Motor neuron (in vitro differentiated cells): Measurements from ENCODE around the gene ZNF689. TPM values are rescaled to one million over a fixed set of nuclear protein-coding genes. Genes with fewer than 3 reads are reported as not detected.
A peak's percentile ranks its signal among the peaks of the same experiment; 100 is the strongest.

Experiments
- ATAC-seq, 8 experiments: fragments of 200-7000 bp; cut with Tn5 transposase; replicated peaks in 6 of 8; 2 replicates each; pipeline ENCODE4 v1.8.0; 2021; ENCODE audit warnings: mild to moderate bottlenecking in 8 of 8, moderate library complexity in 8 of 8
- H3K27ac ChIP-seq, 2 donors: fragments of 250-450 bp; sonication (Bioruptor Pico); 2 replicates each; pipeline ENCODE4 v1.9.0; 2021; ENCODE audit warnings: antibody characterized with exemption in 2 of 2, mild to moderate bottlenecking in 2 of 2, moderate library complexity in 1 of 2
- H3K4me1 ChIP-seq, 2 donors: fragments of 250-450 bp; sonication (Bioruptor Pico); replicated peaks in 1 of 2; 2 replicates each; pipeline ENCODE4 v1.6.1; 2021; ENCODE audit warnings: antibody characterized with exemption in 2 of 2, mild to moderate bottlenecking in 2 of 2, moderate library complexity in 1 of 2
- H3K4me3 ChIP-seq, 5 donors: fragments of 250-450 bp; sonication (Bioruptor Pico); 2 replicates each; pipeline ENCODE4 v1.9.0; 2021; ENCODE audit warnings: antibody characterized with exemption in 5 of 5, mild to moderate bottlenecking in 5 of 5, moderate library complexity in 4 of 5
- WGBS, 10 experiments: fragments of 450-650 bp; shearing (Covaris generic); methylation state at CpG; one replicate each; pipeline ENCODE4 v1.0.0; 2022; 5-methylcytosine and 5-hydroxymethylcytosine counted together
- in situ Hi-C, 9 experiments: fragments of 400-800 bp; cut with MboI; loops; one replicate each; pipeline ENCODE4 v1.15.0; 2021; ENCODE audit warnings: low sequenced_read_pairs in 9 of 9, low pct_unique_long_range_greater_than_20kb in 2 of 9; ENCODE audit not compliant: unreplicated experiment in 9 of 9
- total RNA-seq, 8 experiments: library from RNA; unstranded; fragments of 300-600 nt; gene quantifications; 2 replicates each; pipeline versions ENCODE4 v1.2.3 to v1.2.4, GENCODE V29; 2022

Gene ZNF689
- total RNA-seq, 8 experiments from 2014 or later = 6.0 to 18.7 (median 10.1) TPM

DNA sequence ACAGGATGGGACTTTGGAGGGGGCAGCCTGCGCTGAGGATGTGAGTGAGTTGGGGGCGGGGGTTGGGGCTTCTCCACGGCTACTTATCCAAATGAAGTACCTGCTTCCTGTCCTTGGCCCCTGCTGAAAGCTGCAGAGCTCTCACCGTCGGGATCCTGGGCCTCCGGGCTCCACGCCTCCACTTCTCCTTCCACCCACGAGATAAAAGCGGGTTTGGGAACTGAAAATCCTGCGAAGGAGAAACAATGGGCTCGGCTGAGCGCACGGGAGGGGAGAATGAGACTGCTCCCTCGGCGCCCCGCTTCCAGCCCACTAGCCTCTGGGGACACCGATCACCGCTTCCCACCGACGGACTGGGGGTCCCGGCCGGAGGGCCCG, 25.2 kb downstream of the ZNF689 start:
- peak in 1 of 8 experiments; percentile 13 for ATAC-seq
- 0 to 11% (median 0%) methylated on average over 3 to 10 of the region's 23 CpGs; no CpG with 5 or more reads in 7 of the 10 experiments for WGBS, 10 experiments
- in situ Hi-C loops = no loop called here

DNA sequence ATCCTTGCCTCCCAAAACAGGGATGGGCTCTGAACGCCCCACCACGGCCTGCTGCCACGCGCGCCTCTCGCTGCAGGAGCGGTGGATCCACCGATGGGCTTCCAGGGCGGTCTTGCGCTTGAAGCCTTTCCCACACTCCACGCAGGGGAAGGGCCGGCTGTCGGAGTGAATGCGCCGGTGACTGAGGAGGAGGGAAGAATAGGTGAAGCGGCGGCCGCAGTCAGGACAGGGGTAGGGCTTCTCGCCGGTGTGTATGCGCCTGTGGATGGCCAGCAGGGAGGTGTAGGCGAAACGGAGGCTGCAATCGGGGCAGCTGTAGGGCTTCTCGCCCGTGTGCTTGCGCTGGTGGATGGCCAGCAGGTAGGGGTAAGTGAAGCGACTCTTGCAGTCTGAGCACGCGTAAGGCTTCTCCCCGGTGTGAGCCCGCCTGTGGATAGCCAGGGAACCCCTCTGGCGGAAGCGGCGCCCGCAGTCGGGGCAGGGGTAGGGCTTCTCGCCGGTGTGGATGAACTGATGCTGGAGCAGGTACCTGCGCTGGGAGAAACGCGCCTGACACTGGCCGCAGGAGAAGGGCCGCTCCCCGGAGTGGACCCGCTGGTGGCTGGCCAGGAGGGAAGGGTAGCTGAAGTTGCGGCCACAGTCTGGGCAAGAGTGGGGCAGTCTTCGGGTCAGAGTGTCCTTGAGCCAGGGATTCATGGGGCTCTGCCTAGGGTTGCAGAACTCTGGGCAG, 27.4 kb downstream of the ZNF689 start:
- Histone ChIP-seq H3K4me1 (peaks cover 7 to 14% of the 10 kb centered on the region in 2 donors), H3K4me3 (no peak overlapping the region), H3K27ac (no peak overlapping the region)
- WGBS, 10 experiments = 95 to 100% (median 99%) methylated on average over 4 to 13 of the region's 48 CpGs; no CpG with 5 or more reads in 4 of the 10 experiments
- in situ Hi-C loops = no loop called here
- no peak for ATAC-seq

More for the DNA sequence above, 25.2 kb downstream of the ZNF689 start:
- Histone ChIP-seq H3K4me1 (peaks cover 7 to 14% of the 10 kb centered on the region in 2 donors), H3K27ac (peak overlapping the region; percentile 78 to 87), H3K4me3 (peak overlapping the region; percentile 55 to 81 (median 71))

DNA sequence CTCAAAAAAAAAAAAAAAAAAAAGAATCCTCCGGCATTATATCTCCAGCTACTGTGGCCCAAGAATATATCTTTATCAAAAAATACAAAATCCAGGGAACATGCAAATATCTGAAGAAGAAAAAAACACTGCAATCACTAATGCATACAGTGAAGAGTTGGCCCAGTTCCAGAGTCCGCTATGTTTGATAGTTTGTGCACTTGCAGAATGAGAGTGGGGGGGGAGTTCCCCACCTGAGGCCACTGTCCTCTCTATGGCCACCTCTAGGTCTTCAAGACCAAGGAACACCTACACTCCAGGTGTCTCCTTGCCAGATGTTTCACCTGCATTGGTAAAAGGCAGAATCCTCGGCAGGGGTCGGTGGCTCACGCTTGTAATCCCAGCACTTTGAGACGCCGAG, 28.7 kb downstream of the ZNF689 start:
- Histone ChIP-seq H3K27ac (no peak overlapping the region), H3K4me1 (peaks cover 7 to 10% of the 10 kb centered on the region in 2 donors), H3K4me3 (no peak overlapping the region)
- in situ Hi-C loops = no loop called here
- WGBS, 10 experiments = 17 to 100% (median 100%) methylated on average over 1 to 5 of the region's 7 CpGs; no CpG with 5 or more reads in 2 of the 10 experiments
- no peak for ATAC-seq

DNA sequence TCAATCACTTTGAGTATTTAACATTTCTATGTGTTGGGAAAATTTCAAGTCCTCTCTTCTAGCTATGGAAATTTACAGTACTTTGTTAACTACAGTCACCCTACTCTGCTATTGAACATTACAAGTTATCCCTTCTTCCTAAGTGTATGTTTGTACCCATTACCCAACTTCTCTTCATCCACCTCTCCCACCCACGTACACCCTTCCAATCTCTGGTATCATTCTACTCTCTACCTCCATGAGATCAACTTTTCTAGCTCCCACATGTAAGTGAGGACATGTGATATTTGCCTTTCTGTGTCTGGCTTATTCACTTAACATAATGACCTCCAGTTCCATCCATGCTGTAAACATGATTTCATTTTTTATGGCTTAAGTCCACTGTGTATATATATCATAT, 35.5 kb downstream of the ZNF689 start:
- in situ Hi-C loops = no loop called here
- Histone ChIP-seq H3K27ac (no peak overlapping the region), H3K4me3 (no peak overlapping the region), H3K4me1 (peaks cover 9% of the 10 kb centered on the region in 2 donors)
- no peak for ATAC-seq
- 45 to 100% (median 80%) methylated on average over 1 of the region's 1 CpG; no CpG with 5 or more reads in 5 of the 10 experiments for WGBS, 10 experiments

DNA sequence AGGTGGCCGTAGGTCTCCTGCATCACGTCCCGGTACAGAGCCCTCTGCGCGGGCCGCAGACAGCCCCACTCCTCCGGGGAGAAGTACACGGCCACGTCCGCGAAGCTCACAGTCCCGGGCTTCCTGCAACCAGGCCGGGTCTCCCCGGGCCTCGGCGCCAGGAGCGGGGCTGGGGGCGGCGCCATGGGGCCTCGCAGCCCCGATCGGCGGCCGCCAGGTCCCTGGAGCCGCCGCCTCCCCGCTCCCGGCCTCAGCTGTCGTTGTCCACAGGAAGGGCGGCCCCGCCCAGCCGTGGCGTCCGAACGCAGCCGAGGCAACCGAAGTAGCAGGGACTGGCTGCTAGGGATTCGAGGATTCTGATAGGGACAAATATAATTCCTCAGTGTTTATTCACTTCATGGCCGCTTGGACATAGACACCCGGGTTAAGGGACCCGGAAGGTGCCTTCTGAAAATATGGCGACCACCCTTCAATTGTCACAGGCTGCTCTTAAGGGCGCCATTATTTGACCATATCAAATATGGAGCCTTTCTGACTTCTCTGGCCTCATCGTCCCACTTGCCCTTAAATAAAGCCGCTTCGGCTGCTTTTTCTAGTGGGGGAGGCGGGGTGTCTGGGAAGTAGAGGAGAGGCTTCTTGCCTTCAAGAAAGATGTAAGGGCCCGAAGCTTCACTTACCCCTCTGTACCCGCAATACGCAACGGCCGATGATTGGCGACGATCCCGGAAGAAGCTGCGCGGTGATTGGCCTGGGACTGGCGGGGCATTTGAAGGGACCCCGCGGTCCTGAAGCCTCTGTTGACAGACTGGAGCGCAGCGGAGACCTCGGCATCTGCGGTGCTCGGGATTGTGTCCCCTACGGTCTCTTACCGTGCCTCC, 38.5 kb downstream of the ZNF689 start, which contains the start of gene ZNF688:
ZNF688 (minus strand) TSS at position 270 of the 878 bp plus-strand sequence; CDS start at position 185, 85 bp downstream.
- Histone ChIP-seq H3K4me1 (peaks cover 16 to 26% of the 10 kb centered on the region in 2 donors), H3K4me3 (peak within 1 kb of the TSS; percentile 50 to 68 (median 60)), H3K27ac (peak within 1 kb of the TSS; percentile 96 to 97)
- peak; percentile 83 to 92 (median 86) for ATAC-seq
- in situ Hi-C loops = no loop called here
- WGBS, 10 experiments = 0 to 6% (median 0%) methylated on average over 7 to 24 of the region's 67 CpGs; no CpG with 5 or more reads in 3 of the 10 experiments

DNA sequence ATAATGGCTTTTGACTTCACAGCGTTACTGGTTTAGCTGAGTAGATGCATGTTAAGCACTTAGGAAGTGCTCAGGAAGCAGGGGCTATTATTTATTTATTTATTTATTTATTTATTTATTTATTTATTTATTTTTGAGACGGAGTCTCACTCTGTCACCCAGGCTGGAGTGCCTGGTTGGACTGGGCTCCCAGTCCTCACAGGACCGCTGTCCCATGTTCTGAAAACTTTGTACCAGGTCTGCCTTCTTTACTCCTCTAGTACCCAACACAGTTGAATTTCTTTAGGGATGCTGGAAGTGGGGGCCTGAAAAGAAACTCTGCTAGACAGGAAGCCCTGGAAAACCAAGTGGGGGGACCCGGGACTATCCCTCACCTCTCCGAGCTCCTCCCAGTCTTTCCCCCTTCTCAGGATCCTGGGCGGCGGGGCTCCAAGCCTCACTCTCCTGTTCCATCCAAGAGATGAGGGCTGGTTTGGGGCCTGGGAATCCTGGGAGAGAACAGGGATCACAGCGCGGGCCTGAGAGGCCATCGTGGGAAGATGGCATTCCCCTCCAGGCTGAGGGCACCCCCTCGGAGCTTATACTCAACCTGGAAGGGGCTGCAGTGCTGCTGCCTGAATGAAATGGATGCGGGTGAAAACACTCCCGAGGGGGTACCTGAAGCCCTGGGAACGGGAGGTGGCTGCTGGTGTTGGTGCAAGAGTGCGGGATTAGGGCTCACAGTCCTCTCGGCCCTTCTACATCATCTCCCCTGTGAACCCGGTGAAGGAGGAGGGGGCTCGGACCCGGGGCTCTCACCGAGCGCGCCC, 39.3 kb downstream of the ZNF689 start:
- peak overlapping the region; percentile 50 to 68 (median 60) for H3K4me3 ChIP-seq
- WGBS, 10 experiments = 15 to 80% (median 45%) methylated on average over 1 to 6 of the region's 22 CpGs; no CpG with 5 or more reads in 1 of the 10 experiments
- in situ Hi-C loops = no loop called here
- H3K27ac ChIP-seq = peak overlapping the region; percentile 96 to 97
- H3K4me1 ChIP-seq = peaks cover 16 to 26% of the 10 kb centered on the region in 2 donors
- peak in 6 of 8 experiments; percentile 0 to 1 (median 0) for ATAC-seq

DNA sequence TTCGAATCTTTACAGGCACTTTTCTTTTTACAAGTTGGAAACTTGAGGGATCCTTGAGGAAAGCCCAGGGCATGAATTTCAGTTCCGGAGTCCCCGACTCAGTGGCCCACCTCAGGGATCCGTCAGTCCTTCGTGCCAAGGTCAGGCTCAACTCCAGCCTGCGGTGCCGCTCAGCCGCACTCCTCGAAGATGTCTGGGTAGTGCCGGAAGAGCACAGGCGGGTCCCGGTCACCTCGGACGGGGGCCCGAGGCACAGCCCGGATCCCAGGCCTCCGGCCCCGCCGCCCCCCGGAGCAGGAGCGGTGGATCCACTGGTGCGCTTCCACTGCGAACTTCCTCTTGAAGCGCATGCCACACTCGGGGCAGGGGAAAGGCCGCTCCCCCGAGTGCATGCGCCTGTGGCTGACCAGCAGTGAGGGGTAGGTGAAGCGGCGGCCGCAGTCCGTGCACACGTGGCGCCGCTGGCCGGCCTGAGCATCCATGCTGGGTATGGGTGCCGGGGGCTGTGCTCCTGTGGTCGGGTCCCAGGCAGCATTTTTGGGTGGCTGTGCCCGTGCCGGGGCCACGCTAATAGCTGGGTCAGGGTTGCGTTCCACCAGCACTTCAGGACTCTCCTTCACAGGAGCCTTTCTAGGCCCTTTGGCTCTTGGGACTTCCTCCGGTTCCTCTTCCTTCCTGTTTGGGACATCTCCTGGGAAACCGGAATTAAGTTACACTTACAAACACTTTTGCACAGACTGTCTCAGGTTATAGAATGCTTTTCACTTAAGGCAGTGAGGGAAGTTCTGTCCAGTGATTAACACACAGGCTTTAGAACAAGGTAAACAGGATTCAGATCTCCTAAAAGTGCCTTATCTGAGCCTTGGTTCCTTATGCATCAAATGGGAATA, 40.2 kb downstream of the ZNF689 start:
- no peak for ATAC-seq
- WGBS, 10 experiments = 72 to 100% (median 90%) methylated on average over 1 to 17 of the region's 44 CpGs; no CpG with 5 or more reads in 3 of the 10 experiments
- Histone ChIP-seq H3K4me3 (peak overlapping the region in 3 of 5 donors; percentile 58 to 68 (median 60)), H3K27ac (peak overlapping the region; percentile 96 to 97), H3K4me1 (peaks cover 16 to 26% of the 10 kb centered on the region in 2 donors)
- in situ Hi-C loops = no loop called here

DNA sequence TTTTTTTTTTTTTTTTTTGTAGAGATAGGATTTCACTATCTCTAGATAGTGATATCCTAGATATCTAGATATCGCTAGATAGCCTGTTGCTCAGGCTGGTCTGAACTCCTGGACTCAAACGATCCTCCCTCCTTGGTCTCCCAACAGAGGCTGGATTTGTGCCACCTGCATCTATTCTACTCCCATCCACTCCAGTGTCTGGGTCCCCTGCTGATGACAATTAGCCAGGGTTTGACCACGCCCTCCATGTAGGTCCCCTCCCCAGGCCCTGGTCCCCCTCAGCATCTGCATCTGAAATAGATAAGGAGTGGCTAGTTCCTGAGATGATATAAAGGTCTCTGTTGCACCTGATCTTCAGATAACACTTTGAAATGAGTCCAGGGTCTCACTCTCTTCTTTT, 40.9 kb downstream of the ZNF689 start:
- peaks cover 16 to 26% of the 10 kb centered on the region in 2 donors for H3K4me1 ChIP-seq
- no peak overlapping the region for H3K4me3 ChIP-seq
- no peak overlapping the region for H3K27ac ChIP-seq
- ATAC-seq = no peak
- in situ Hi-C loops = no loop called here
- WGBS, 10 experiments = 17 to 100% (median 79%) methylated on average over 1 to 3 of the region's 3 CpGs; no CpG with 5 or more reads in 4 of the 10 experiments

DNA sequence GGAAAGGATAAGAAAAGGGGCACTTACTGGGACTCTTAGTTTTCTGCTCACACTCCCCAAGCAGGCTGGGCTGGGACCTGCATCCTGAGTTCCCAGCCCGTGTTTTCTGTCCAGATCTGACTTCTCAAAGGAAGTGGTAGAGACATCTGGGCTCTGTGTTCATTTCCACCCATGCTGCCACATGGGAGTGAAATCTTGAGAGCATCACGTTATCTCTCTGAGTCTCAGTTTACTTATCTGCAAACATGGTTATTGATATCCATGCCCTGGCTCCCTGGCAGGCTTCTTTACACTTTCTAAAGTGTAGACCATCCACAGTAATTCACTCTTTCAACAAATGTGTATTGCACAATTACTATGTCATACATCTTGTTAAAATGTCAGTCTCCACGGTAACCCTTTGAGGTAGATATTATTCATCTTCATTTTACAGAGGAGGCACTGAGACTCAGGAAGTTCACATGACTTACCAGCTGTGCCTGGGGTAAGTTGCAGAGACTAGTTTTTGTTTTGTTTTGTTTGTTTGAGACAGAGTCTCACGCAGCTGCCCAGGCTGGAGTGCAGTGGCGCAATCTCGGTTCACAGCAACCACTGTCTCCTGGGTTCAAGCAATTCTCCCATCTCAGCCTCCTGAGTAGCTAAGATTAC, 42.1 kb downstream of the ZNF689 start:
- peak overlapping the region in 1 of 2 donors; percentile 77 for H3K27ac ChIP-seq
- peak in 5 of 8 experiments; percentile 2 to 30 (median 12) for ATAC-seq
- H3K4me3 ChIP-seq = no peak overlapping the region
- H3K4me1 ChIP-seq = peaks cover 16 to 26% of the 10 kb centered on the region in 2 donors
- 0 to 67% (median 34%) methylated on average over 1 to 6 of the region's 6 CpGs; no CpG with 5 or more reads in 1 of the 10 experiments for WGBS, 10 experiments
- in situ Hi-C loops = no loop called here

DNA sequence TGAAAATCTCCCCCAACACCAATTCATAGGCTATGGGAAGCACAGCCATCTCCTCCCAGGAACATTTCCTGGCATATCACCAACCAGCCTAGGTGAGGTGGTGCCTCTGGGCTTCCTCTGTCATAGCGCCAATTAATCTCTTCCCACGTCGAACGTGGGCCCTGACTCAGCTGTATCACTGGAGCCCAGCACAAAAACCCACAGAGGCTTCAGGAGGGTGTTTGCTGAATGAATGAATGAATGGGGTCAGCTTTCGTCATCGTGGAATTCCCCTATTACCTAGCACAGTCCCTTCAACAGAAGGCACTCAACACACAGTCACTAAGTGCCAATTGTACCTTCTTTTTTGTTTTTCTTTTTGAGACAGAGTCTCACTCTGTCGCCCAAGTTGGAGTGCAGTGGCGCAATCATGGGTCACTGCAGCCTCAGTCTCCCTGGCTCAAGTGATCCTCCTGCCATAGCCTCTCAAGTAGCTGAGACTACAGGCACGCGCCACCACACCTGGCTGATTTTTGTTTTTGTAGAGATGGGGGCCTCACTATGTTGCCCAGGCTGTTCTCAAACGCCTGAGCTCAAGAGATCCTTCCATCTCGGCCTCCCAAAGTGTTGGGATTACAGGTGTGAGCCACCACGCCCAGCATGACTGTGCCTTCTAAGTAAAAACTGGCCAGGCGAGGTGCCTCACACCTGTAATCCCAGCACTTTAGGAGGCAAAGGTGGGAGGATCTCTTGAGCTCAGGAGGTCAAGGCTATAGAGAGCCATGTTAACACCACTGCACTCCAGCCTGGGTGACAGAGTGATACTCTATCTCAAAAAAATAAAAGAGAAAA, 42.8 kb downstream of the ZNF689 start:
- 40 to 100% (median 80%) methylated on average over 1 to 12 of the region's 14 CpGs; no CpG with 5 or more reads in 1 of the 10 experiments for WGBS, 10 experiments
- Histone ChIP-seq H3K4me3 (no peak overlapping the region), H3K4me1 (peaks cover 16 to 26% of the 10 kb centered on the region in 2 donors), H3K27ac (peak overlapping the region in 1 of 2 donors; percentile 48)
- no peak for ATAC-seq
- in situ Hi-C loops = no loop called here
